Stimulated activated CD4-positive, alpha-beta T cell treated with anti-CD3 and anti-CD28 coated beads, Interleukin-4, amount 100 ng/mL, for 48 hours (primary cell): Measurements from ENCODE around the gene SLC6A6.
A peak's percentile ranks its signal among the peaks of the same experiment; 100 is the strongest.

Experiments used
- DNase-seq, 2 donors: peaks; one replicate each; pipeline ENCODE4 v3.0.0-alpha.2; 2020; ENCODE audit warnings: low read depth in 2 of 2

The SLC6A6 gene

DNA sequence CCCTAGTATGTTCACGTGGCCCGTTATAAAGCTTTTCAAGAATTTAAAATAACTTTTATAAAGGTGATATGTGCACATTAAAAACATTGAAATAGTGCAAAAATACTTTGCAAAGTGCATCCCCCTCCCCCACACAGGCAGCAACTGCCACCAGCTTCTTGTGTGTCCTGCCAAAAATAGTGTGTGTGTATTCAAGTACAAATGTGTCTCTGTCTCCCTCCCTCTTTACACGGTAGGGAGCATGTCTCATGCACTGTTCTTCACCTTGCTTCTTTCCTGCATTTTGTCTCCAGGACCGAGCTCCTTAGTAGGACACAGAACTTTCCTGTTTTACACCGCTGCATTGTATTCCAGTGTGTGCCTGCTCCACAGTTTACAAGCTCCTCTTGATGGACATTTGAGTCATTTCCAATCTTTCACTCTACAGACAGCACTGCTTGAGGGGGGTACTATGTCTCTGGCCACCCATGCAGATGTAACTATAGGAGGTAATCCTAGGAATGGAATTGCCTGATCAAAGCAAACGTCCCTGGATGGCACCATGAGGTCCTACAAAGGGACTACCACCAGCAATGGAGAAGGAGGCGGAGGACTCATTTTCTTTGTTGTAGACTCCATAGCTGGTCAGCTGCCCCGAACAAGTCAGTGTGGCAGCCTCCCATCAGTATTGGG is 52.4 kb downstream of the SLC6A6 start:
- no peak for DNase-seq

DNA sequence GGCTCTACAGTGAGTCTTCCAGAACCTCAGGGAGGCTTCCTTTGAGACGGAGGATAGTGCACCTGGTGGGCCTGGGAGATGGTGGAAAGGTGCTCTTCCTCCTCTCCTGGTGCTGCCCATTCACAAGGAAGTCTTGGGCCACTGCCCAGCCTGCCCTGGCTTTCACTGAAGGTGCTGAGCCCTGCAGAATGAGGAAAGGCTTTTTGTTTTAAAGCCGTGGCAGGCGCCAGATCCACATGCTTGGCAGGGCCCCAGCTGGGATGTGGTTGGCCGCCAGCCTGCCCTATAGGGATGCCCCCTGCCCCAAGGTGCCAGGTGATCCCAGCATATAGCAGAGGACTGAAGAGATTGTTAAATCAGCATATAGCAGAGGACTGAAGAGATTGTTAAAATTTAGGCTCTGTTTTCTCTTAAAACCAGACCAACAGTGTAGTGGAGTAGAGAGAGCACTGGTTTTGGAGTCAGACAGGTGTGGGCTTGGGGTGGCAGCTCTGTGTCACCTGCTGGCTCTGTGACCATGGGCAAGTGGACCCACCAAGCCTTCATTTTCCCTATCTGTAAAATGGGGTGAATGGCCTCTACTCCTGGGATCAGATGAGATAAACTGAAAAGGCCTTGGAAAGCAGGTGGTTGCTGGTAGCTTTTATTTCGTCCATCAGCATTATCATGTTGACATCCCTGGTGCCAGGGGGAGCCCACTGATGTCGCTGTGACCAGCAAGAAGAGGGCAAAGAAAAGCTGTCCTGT is 53.3 kb downstream of the SLC6A6 start:
- DNase-seq: no peak

DNA sequence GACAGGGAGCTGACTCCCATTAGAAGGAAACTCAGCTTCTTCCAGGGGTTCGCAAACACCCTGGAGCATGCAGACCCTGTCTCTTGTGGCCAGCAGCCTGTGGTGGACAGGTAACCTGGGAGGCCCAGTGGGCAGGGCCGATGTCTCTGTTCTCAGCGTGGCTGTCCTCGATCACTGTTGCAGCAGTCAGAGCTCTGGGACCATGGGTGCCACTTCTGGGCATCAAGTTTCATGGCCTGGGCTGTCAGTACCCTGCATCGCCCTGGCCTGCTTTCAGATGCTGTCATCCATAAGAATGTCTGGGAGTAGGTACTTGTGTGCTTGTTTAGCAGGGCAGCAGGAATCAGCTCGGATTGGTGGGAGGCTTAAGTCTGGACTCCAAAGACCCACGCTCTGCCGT is 54.4 kb downstream of the SLC6A6 start:
- no peak for DNase-seq

DNA sequence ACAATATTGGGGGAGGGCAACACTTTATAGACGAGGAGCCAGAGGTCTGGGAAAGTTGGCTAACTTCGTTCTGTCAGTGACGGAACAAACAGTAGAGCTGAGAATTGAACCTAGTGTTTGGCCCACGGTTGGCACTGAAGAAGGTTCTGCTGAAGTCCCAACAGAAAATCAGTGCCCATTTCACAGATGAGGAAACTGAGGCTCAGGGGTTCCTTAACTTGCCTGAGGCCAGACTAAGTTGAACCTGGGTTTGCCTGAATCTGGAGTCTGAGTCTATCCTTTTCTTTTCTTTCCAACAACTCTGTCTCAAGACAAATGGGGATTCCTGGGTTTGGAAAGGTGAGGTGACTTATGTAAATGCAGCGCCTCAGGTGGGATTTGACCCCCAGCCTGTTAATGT is 55.1 kb downstream of the SLC6A6 start:
- DNase-seq: no peak

DNA sequence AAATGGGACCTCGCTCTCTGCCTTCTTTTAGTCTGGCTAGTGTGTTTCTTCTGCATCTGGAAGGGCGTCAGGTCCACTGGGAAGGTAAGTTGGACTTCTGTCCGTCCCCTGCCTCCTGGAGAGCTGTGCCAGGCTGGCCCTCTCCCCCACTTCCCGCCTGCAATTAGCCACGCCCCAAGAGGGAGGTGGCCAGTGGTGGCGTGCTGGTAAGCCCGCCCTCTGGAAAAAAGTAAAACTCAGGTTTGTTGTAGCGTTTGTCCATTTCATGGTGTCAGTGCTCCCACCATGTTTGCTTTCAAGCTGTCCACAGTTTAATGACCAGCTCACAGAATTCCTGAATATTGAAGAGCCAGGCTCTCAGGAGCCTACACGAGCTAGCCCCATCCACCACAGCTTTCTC is 55.6 kb downstream of the SLC6A6 start:
- no peak for DNase-seq

DNA sequence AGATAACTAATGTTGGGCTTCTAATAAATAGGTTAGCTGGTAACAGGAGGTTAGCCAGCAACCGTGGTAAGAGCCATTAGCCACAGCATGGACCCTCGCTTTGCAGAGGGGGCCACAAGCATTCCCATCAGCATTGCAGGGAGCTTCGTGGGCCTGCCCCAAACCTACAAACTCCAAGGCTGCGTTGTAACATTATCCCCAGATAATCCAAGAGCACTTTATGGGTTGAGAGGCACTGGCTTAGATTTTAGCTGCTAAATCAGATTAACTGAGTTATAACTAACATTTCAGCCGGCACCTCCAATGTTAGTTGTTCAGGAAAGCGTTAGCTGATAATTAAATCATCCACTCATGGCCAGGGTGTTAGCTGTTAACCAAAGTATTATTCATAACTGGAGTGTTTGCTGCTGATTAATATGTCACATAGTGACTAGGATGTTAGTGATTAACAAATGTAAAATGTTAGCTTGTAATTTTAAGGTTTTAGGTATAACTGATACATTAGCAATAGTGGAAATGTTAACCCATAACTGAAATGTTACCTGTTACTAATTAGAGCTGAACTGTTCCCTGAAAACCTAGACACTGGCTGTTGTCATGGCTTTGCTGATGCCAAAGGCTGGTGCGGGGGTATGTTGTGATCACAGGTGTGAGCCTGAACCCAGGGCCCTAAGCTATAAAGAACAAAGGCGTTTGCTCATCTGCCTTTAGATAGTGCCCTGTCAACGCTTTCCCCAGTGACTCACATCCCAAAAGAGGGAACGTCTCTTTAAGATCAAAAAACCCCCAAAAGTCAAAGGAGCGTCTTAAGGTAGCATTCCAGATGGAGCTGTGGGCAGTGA is 56.2 kb downstream of the SLC6A6 start:
- DNase-seq: no peak

DNA sequence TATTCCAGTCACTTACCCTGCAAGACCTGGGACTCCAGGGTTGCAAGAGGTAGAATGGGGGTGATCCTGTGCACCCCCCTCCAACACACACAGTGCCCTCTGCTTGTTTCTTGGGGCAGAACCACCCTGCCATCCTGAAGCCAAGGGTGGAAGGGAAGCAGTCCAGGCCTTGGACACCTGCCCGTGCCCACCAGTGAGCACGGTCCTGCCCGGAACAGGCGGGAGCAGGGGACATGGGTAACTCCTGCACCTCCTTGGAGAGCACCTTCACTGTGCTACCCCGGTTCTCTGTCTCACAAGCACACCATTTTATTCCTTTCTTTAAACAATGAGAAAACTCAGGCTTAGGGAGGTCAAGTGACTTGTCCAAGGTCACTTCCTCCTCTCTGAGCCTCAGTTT is 57.0 kb downstream of the SLC6A6 start:
- no peak for DNase-seq

DNA sequence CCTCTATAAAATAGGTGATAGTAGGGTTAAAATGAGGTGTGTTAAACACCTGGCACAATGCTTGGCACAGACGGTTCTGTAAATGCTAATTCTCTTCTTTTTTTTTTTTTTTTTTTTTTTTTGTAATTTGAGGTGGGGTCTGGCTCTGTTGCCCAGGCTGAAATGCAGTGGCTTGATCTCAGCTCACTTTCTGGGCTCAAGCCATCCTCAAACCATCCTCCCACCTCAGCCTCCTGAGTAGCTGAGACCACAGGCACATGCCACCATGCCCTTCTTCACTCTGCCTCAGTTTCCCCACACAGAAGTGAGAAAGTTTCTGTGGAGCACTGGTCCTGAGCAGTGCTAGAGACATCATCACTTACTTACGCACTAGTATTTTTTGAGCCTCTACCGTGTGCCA is 57.4 kb downstream of the SLC6A6 start:
- DNase-seq: no peak

DNA sequence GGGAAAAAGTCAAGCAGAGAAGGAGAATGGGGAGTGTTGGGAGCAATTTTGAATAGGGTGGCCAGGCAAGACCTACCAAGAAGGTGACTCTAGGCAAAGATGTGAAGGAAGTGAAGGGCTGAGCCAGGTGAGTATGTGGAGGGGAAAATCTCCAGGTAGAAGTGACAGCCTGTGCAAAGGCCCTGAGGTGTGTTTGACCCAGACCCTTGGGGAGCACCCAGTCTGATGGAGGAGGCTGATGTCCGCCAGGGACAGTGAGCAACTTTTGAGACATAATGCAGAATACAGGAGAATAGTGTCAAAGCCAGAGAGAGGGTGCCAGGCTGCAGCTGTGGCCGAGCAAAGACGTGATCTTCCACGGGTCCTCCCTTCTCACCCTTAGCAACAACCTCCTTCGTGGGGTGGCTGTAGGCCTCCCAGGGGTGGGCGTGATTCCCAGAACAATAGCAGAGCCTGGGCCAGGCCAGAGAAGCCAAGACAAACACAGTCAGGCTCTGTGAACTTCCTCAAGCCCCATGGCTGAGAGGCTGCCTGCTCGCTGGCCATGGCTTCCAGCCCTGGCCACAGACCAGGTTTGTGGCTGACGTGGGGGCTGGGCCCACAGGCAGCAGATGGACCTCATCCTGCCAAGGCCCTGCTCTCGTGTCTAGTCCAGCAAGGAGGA is 58.1 kb downstream of the SLC6A6 start:
- DNase-seq: no peak

DNA sequence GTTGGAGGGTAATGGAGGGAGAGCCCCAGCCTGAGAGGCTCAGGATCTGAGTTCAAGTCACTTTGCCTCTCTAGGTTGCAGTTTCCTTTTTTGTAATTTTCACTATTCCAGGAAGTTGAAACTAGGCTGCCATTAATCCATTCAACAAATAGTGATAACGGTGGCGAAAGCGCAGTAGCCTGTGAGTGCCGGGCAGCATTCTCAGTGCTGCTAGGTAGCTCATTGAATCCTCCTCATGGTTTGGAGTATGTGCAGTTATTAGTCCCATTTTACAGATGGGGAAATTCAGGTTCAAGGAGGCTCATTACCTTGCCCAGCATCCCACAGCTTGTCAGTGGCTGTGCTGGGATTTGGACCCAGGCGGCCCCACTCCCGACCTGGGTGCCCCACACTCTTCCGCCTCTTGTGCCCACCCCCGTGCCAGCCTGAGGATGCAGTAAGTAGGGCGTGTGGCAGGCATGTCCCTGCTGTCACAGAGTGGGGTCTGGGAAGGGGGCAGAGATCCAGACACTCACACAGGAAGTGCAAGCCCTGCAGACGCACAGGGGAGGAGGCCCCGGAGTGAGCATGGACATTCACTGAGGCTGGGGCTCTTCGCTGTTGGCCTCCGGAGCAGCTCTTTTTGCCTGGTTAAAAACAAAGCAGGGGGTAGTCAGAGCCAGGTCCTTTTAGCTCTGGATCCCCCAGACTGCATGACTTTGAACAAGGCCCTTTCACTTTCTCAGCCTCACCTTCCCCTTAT is 58.8 kb downstream of the SLC6A6 start:
- no peak for DNase-seq

DNA sequence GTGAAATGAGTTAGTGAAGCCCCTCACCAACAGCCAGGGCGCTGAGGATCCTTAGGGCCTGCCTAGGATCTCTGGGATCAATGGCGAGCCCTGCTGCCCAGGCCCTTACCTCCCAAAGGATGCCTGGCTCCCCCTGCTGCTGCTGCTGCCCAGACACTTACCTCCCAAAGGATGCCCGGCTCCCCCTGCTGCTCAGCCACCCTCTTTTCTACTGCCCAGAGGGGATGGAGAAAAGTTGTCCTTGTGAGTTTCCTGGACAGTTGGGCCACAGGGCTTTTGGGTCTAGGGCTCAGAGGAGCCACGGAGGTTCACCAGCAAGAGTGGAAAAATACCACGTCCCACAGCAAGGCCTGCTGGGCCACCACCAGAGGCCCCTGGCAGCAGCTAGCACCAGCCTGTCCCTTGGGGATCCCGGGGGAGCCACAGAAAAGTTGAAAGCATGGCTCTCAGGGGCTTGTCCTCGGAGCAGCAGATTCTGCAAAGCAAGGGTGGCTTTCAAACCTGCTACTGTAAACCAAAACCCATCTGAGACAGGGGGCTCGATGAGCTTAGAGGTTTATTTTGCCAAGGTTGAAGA is 59.4 kb downstream of the SLC6A6 start:
- no peak for DNase-seq

DNA sequence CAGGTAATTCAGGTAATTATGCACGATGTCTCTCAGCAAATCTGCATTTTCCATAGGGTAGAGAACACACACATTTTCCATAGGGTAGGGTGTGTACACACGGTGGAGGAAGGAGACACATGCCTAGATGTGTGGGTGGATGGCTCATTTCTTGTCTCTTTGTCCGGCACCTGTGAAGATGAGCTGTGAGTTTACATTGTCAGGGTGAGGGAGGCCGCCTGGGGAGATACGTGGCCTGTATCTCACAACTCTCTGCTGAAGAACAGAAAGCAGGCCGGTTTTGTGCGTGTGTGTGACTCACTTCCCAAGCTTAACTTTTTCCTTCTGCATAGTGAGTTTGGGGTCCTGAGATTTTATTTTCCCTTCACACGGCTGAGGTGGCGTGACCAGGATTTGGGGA is 60.3 kb downstream of the SLC6A6 start:
- DNase-seq: peak; percentile 19 to 23

DNA sequence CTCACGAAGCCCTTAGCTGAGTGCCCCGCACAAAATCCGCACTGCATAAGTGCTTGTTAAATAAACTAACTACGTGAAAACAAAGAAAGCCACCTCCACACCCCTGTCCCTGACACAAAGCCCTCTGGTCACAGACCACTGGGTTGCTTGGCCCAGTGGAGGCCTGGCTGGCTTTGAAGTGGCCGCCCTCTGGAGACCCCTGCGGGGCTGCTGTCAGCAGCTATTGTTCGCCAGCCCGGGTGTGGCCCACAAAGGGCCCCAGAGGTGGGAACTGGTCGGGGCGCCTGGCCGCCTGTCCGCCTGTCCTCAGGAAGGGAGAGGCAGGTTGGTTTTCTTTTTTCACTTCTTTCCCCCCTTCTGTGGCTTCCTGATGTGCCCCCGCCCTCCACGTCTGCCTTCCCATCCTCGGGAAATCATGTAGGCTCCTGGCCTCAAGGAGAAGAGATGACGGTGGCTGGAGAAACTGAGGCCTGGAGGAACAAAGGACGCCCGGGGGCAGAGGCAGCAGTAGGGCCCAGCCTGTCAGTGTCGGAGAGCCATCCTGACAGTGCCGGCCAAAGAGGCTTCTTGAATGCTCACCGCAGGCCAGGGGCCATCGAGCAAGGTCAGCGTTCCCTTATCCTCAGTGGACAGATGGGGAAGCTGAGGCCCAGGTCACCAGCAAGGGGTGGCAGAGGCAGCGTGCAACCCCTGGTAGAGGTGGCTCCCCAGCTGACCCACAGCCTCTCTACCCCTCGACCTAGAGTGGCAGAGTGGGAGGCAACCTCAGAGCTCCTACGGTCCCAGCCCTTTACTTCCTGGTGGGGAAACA is 61.1 kb downstream of the SLC6A6 start:
- DNase-seq: no peak

DNA sequence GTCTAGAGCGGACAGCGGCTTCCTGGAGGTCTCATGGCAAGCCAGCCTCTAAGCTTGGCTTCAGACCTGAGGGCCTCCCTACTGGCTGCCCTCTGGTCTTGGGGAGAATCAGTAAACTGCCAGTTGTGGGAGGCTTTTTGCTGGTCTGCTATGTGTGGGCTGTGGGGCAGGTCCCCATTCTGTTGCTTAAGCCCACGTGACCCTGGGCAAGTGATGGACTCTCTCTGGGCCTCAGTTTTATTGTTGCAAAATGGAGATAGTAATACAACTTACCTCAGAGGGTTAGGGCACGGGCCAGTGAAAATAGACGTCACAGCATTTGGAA is 61.7 kb downstream of the SLC6A6 start:
- no peak for DNase-seq

DNA sequence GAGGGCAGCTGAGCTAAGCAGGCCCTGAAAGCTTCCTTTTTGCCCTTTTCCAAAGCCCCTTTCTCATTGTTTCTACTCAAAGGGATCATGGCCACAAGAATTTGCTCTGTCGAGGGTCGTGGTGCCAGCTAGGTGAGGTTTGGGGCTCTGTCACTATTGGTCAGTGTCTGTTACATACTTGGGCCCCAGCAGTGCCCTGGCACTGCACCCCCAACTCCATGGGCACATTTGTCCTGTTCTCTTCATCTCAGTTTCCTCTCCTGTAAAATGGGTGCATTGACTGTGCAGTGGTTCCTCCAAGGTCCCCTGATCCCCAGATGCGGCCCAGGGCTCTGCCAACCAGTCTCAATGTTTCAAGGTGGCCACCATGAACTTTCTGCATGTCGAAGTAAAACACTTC is 62.1 kb downstream of the SLC6A6 start:
- no peak for DNase-seq

DNA sequence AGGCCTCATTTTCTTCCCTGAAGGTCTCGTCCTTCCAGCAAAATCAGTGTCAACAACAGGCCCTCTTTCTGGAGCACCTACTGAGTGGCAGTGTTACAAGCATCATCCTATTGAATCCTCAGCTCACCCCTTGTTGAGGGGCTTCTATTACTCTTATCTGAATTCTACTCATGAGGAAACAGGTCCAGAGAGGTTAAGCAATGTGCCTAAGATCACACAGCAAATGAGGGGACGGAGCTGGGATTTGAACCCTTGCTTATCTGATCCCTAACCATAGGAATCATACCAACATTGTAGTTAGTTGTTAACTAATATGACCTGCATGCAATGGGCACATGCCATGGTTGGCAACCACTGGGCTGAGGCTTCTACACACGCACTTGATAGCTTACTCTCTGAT is 63.0 kb downstream of the SLC6A6 start:
- DNase-seq: no peak

DNA sequence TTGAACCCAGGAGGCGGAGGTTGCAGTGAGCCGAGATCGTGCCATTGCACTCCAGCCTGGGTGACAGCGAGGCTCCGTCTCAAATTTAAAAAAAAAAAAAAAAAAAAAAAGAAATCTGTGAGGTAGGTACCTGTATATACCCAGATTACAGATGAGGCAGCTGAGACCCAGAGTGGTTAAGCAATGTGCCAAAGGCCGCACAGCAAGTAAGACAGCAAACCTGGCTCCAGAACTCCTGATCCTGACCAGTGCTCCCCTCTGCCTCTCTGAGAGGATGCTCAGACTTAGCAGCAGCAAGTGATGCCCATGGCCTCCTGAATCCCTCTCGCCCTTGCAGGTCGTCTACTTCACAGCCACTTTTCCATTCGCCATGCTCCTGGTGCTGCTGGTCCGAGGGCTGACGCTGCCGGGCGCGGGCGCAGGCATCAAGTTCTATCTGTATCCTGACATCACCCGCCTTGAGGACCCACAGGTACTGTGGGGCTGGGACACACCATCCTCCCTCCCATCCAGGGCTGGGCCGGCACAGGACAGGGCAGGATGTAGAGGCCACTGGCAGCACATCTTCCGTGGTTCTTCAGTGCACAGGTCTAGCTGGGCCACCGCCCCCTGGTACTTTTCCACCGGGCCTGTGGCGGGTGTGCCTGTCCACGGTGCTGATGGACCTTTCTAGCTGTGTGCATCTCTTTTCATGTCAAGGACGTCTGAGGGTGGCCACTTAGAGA is 63.9 kb downstream of the SLC6A6 start:
- DNase-seq: no peak

DNA sequence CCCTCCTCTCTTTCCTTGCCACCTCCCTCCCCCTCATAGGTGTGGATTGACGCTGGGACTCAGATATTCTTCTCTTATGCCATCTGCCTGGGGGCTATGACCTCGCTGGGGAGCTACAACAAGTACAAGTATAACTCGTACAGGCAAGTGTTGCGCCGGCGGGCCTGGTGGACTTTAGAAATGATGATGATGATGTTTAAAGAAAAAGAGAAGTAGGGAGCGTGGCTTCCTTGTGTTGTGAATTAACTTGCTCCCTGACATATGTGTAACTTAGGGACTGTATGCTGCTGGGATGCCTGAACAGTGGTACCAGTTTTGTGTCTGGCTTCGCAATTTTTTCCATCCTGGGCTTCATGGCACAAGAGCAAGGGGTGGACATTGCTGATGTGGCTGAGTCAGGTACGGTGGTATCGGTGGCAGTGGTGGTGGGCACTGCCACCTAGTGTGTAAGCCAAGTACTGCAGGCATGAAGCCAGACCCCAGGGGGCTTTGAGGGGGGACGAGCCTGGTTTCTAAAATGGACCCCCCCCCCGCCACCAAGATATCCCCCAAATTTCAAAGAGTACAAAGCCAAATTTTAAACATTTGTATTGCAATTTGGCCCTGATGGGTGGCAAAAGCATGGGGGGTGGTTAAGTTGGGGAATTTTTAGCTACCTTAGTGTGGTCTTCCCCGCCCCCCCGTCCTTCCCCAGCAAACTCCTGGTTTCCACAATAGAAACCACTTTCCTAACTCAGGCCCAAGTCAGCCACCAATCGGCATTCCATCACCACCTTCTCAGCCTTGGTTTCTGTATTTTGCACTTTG is 65.6 kb downstream of the SLC6A6 start:
- DNase-seq: peak in 1 of 2 donors; percentile 13

DNA sequence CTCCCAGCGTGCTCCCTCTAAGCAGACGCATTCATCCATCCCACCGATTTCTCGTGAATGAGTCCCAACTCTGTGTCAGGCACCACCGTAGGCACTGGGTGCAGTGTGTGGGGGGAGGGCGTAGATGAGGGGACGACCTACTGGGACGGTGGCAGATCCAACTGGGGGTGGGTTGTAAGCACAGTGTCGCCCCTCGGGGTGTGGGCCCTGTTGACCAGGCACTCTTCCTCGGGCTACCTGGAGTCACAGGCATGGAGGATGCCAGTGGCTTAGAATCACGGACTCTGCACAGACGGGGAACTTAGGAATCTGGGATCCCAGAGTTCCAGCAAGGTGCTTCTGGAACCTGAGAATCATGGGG is 66.2 kb downstream of the SLC6A6 start:
- DNase-seq: no peak
